SK-N-SH (cell line): ENCODE measurements around the gene FYCO1.

Experiments used
- CHD2 ChIP-seq: fragments of 150-350 bp; IDR thresholded peaks from 2 replicates; pipeline ENCODE4 v1.6.1; 2018; ENCODE audit warnings: low read length; ENCODE audit not compliant: partially characterized antibody
- EP300 ChIP-seq, 2 experiments: IDR thresholded peaks; 2 replicates each; pipeline versions ENCODE4 v1.4.0 to v1.6.1; 2012; ENCODE audit warnings: borderline replicate concordance in 1 of 2, low read depth in 1 of 2, low read length in 1 of 2
- NFIC ChIP-seq: IDR thresholded peaks from 2 replicates; pipeline ENCODE4 v1.4.0; 2012; ENCODE audit warnings: borderline replicate concordance
- POLR2AphosphoS5 ChIP-seq: IDR thresholded peaks from 2 replicates; pipeline ENCODE4 v1.6.1; 2012; ENCODE audit warnings: low read depth, low read length
- RFX5 ChIP-seq: IDR thresholded peaks from 2 replicates; pipeline ENCODE4 v1.6.1; 2012; ENCODE audit warnings: mild to moderate bottlenecking, improper control_type of control experiment, low read length
- SMC3 ChIP-seq: IDR thresholded peaks from 2 replicates; pipeline ENCODE4 v1.6.1; 2012; ENCODE audit warnings: low read depth, low read length, improper control_type of control experiment
- TAF1 ChIP-seq: IDR thresholded peaks from 2 replicates; pipeline ENCODE4 v1.6.1; 2012; ENCODE audit warnings: low read depth, mild to moderate bottlenecking, low read length, moderate library complexity, borderline replicate concordance
- TEAD4 ChIP-seq: IDR thresholded peaks from 2 replicates; pipeline ENCODE4 v1.4.0; 2012; ENCODE audit warnings: mild to moderate bottlenecking, borderline replicate concordance; ENCODE audit not compliant: insufficient read depth
- TF ChIP-seq, protein P1 (sequence below): fragments of 200-600 bp; sonication (generic); IDR thresholded peaks from 2 replicates; pipeline ENCODE4 v1.6.1; 2017; ENCODE audit warnings: antibody characterized with exemption, mild to moderate bottlenecking, moderate library complexity
- TF ChIP-seq, protein P2 (sequence below): fragments of 150-350 bp; IDR thresholded peaks from 2 replicates; pipeline ENCODE4 v1.6.1; 2017; ENCODE audit warnings: antibody characterized with exemption, low read length, low read depth, borderline replicate concordance
- TF ChIP-seq, protein P3 (sequence below): IDR thresholded peaks from 2 replicates; pipeline ENCODE4 v1.4.0; 2012; ENCODE audit warnings: low read depth, borderline replicate concordance

DNA sequence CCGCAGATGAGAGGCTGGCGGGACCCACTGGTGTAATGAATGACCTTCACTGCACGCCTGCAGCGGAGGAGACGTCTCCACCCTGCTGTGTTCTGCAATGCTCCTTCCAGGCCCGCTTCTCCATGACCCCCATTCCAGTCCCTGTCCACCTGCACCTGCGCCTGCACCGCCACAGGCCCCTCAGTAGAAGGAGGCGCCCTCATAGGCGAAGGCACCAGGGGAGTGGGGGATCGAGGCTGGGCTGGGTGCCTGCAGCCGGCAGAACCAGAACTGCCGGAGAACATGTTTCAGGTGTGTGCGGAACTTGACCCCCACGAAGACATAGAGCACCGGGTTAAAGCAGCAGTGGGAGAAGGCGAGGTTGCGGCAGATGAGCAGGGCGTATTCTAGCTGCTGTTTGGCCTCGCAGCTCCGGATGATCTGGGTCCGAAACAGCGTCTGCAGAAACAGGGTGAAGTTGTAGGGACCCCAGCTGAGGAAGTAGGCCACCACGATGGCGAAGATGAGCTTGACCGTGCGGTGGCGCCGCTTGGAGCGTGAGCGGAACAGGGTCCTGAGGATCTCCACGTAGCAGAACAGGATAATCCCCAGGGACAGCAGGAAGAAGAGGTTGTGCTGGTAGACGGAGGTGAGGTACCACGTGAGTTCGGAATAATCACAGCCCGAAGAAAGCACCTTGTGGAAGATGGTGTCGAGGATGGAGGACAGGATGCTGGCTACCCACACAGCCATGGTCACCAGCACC lies 25.3 kb upstream of the FYCO1 start:
- TF ChIP-seq, protein P1, sequence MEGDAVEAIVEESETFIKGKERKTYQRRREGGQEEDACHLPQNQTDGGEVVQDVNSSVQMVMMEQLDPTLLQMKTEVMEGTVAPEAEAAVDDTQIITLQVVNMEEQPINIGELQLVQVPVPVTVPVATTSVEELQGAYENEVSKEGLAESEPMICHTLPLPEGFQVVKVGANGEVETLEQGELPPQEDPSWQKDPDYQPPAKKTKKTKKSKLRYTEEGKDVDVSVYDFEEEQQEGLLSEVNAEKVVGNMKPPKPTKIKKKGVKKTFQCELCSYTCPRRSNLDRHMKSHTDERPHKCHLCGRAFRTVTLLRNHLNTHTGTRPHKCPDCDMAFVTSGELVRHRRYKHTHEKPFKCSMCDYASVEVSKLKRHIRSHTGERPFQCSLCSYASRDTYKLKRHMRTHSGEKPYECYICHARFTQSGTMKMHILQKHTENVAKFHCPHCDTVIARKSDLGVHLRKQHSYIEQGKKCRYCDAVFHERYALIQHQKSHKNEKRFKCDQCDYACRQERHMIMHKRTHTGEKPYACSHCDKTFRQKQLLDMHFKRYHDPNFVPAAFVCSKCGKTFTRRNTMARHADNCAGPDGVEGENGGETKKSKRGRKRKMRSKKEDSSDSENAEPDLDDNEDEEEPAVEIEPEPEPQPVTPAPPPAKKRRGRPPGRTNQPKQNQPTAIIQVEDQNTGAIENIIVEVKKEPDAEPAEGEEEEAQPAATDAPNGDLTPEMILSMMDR: no peak
- TF ChIP-seq TAF1 (no peak), RFX5 (no peak), NFIC (no peak), EP300 (IDR thresholded peaks at IDR 0.05; ENCODE audit: borderline replicate concordance in 1 of 2, low read depth in 1 of 2, low read length in 1 of 2) (no peak), CHD2 (no peak), POLR2AphosphoS5 (no peak), TEAD4 (no peak), SMC3 (no peak)
- TF ChIP-seq, protein P2, sequence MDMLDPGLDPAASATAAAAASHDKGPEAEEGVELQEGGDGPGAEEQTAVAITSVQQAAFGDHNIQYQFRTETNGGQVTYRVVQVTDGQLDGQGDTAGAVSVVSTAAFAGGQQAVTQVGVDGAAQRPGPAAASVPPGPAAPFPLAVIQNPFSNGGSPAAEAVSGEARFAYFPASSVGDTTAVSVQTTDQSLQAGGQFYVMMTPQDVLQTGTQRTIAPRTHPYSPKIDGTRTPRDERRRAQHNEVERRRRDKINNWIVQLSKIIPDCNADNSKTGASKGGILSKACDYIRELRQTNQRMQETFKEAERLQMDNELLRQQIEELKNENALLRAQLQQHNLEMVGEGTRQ: no peak
- TF ChIP-seq, protein P3, sequence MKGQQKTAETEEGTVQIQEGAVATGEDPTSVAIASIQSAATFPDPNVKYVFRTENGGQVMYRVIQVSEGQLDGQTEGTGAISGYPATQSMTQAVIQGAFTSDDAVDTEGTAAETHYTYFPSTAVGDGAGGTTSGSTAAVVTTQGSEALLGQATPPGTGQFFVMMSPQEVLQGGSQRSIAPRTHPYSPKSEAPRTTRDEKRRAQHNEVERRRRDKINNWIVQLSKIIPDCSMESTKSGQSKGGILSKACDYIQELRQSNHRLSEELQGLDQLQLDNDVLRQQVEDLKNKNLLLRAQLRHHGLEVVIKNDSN: no peak
